Measurements from ENCODE around the gene KREMEN1.
A peak's percentile ranks its signal among the peaks of the same experiment; 100 is the strongest.

KREMEN1 gene

DNA sequence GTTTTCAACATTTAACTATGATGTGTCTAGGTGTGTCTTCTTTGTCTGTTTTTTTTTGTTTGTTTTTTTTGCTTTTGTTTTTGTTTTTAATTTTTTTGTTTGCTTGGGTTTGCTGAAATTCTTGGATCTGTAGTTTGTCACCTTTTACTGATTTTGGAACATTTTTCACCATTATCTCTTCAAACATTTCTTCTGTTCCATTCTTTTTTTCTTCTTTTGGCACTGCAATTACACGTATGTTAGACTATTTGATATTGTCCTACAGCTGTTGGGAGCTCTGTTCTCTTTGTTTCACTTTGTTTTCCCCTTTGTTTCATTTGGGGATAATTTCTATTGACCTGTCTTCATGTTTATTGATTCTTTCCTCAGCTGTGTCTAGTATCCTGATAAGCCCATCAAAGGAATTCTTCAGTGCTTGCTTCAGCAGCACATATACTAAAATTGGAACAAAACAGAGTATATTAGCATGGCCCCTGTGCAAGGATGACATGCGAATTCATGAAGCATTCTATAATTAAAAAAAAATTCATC is 60.8 kb downstream of the KREMEN1 start:
- DNase-seq (ENCODE audit: low spot score): no peak

DNA sequence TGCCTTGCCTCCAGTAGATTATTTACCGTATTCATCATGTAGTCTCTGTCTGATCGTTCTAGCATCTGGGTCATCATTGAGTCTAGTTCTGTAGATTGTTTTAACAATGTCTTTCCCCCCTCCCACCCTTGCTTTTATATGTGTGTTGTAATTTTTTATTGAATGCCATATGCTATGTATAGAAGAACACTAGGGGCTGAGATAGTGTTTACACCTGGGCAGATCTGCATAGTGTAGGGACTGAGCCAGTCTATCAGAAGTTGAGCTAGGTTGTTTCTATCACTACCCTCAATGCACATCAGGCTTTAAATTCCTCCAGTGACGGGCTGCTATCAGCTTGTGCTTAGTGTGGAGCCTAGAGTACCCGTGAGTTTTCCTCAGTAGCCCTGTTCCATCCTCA is 61.6 kb downstream of the KREMEN1 start:
- DNase-seq (ENCODE audit: low spot score): no peak

DNA sequence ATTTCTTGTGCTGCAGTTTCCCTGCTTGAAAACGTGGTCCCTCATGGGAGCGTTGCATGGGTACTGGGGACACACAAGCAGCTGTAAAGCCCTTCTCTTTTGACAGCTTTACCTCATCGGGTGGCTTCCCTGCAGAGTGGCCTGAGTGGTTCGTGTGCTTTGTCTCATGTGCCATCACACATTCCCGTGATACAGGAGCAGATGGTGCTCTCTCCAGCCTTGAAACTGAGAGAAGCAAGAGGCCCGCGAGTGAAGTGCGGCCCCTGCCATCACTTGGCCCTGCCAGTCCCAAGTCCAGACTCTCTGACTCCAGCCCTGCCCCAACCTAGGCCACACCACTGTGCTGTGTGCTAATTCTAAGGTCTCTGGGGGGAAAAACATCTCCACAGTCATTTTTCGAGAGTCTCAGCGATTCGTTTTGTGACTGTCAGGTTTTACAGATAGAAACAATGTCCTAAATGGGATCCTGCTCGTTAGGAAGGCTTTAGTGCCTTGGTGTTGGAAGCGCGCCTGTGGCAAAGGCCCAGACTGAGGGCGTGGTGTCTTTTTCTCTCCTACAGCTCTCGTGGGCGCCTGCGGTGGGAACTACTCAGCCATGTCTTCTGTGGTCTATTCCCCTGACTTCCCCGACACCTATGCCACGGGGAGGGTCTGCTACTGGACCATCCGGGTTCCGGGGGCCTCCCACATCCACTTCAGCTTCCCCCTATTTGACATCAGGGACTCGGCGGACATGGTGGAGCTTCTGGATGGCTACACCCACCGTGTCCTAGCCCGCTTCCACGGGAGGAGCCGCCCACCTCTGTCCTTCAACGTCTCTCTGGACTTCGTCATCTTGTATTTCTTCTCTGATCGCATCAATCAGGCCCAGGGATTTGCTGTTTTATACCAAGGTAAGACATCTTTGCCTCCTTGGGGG is 64.2 kb downstream of the KREMEN1 start:
- DNase-seq (ENCODE audit: low spot score): no peak

DNA sequence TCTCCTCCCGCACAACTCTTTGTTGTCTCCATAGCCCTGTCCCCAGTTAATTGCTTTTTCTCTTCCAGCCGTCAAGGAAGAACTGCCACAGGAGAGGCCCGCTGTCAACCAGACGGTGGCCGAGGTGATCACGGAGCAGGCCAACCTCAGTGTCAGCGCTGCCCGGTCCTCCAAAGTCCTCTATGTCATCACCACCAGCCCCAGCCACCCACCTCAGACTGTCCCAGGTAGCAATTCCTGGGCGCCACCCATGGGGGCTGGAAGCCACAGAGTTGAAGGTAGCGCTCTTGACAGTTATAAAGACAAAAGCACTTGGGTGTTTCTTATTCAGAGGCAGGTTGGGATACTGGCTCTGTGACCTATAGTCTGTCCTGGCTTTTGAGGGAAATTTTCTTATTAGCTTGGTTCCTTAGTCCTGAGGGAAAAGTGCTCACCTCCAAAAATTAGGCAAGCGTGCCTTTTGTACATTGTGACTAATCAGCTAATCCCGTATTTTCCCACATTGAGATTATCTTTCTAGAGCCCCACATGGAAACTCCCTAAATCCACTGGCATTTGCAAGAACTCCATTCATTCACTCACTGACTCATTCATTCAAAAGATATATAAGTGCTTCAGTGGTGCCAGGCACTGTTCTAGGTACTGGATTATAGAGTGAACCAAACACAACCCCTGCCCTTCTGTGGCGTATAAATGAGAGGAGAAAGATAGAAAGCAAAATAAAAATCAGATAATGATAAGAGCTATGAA is 65.9 kb downstream of the KREMEN1 start:
- DNase-seq (ENCODE audit: low spot score): no peak

DNA sequence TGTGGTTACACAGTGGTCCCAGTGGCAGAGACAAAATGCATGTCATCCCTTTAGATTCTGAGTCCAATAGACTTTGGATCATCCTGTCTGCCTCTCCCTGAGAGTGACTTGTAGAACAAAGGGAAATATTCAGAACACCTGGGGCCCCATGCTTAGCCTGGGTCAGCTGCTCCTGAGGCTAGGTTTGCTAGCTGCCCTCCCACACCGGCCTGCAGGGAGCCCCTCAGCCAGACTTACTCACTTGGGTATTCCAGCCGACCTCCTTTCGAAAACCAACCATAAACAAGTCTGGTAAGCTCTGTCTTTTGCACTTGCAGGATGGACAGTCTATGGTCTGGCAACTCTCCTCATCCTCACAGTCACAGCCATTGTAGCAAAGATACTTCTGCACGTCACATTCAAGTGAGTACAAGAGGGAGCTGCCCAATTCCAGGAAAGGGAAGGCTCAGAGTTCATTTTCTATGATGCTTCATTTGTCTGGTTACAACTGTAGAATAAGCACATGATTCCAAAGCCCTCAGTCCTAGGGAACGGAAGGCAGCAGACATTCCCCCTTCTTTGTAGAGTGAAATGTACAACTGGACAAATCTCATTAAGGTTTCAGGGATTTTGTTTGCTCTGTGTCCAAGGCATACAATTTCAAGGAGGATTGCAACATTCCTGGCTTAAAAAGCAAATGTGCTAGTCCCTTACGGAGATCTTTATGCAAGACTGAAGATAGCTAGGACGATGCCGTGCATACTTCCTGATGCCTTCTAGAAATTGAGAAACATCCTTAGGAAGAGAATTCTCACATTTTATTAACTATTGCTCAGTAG is 67.3 kb downstream of the KREMEN1 start:
- DNase-seq (ENCODE audit: low spot score): no peak

DNA sequence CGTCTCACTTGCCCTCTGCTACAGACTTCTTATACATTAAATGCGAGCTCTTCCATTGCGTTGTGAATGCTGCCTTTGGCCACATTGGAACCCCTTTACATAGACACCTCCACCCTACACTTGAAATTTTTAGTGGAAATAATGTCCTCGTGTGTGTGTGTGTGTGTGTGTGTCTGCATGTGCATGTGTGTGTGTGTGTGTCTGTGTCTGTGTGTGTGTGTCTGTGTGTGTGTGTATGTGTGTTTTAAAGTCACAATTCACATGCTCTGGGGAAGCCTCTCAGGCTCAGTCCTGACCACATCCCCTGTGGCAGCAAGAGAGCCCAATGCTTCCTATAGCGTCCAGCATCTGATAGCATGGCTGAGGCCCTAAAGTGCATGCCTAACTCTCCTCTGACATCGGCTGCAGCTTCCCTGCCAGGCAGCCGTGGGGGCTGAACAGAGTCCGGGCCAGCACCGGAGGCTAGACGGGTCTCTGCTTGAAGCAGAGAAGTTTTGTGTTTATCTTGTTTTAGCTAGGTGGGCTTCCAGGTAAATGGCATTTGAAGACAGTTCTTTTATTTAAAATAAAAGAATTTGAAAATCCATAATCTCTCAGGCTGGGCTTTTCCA is 68.3 kb downstream of the KREMEN1 start:
- no peak for DNase-seq (ENCODE audit: low spot score)

DNA sequence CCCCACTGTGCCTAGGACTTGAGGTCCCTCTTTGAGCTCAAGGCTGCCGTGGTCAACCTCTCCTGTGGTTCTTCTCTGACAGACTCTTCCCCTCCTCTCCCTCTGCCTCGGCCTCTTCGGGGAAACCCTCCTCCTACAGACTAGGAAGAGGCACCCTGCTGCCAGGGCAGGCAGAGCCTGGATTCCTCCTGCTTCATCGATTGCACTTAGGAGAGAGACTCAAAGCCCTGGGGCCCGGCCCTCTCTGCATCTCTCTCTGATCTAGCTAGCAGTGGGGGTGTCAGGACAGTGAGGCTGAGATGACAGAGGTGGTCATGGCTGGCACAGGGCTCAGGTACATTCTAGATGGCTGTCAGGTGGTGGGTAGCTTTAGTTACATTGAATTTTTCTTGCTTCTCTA is 69.3 kb downstream of the KREMEN1 start:
- DNase-seq (ENCODE audit: low spot score): no peak

DNA sequence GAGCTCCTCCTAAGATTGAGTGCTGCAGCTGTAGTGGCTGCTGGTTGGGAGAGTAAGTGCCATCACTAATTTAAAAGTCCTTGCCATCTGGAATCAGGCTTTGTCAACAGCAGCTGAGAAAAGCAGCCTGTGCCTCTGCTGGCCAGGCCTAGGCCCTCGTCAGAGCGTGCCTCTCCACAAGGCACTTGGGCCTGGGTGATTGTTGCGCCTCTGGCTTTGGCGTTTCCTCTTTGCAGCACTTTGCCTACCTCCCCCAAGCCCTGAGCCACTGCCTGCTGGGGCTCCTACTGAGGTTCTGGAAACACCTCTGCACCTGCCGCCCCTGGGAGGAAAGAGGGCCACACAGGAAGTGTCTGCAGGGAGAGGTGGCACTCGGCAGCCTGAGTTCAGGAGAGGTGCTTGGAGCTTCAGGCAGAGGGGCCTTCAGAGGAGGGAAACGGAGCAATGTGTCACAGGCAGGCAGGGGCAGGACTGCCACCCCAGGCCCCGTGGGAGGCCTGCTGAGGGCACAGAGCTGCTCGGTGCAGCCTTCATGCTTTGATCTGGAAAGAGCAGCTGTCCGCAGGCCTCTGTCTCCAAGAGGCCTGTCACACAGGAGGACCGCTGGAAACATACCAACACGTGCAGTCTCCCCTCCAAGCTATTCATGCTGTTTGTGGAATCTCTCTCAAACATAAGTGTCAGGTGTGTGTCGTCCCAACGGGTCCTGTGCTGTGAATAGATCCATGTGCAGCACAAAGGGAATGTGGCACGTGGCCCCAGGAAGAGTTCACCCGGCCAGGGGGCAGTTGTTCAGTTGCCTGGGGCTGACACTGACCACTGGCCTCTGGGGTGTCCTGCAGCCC is 71.3 kb downstream of the KREMEN1 start:
- DNase-seq (ENCODE audit: low spot score): no peak

DNA sequence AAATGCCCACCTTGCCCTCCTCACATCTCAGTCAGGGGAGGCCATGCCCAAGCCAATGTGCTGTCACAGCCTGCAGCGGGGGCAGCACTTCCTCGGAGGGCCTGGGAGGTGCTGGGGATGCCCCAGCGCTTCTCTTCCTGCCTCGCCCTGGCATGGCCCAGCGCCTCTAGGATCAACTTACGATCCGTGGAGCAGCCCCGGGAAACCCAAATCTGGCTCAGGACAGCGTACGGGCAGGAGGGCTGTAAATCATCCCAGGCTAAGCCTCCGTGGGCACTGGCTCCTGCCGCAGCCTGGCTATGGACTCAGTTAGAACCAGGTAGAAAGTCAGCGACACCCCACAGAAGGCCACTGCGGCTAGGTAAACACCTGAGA is 71.9 kb downstream of the KREMEN1 start:
- no peak for DNase-seq (ENCODE audit: low spot score)

DNA sequence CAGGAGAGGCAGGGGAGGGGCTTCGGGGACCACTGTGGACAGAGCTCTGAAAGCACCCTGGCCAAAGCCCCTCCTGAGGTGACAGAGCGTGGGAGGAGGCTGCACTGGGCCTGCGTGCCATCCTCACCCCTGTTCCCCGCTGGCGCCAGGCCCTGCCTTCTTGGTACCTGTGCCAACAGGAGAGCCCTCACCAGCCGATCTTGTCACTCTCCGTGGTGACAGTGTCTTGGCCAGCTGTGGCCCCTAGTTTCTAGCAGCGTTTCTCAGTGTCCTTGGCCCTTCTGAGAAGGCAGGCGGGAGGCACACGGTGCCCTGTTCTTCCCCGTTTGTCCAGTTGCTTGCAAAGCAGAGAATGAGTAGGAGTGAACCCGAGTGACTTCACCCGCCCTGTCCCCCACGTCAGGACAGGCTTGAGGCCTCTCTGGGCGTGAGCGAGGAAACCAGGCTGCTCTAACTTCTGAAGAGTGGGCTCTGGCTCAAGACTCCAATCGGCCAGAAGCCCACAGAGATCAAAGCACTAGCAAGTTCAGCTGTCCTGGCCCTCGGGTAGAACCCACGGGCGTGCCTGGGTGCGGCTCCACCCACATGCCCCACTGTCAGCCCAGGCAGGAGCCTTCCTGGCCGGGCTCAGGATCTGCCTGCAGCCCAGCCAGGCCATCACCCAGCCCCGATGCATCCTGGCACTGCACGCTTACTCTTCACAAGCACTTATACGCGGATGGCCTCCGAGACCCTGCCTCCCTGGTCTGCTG is 72.7 kb downstream of the KREMEN1 start:
- DNase-seq (ENCODE audit: low spot score): no peak

DNA sequence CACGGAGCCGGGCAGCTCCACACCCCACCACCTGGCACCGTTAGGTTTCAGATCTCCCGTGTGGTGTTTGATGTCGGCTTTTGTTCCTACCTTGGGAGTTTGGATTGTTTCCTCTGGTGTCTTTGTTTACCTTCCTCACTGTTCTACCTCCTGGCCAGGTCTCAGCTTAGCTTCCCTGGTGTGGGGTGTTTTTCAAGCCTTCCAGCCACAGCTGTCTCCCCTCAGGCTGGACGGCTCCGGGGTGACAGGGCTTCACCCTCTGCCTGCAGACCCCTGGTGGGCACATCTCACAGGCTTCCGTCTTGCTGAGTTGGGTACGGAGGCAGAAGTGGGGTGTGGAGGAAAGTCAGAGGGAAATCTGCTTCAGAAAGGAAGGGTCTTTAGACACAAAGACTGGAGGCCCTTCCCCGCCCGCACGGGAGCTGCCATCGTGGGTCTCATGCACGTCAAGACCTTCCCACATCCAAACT is 73.3 kb downstream of the KREMEN1 start:
- no peak for DNase-seq (ENCODE audit: low spot score)

DNA sequence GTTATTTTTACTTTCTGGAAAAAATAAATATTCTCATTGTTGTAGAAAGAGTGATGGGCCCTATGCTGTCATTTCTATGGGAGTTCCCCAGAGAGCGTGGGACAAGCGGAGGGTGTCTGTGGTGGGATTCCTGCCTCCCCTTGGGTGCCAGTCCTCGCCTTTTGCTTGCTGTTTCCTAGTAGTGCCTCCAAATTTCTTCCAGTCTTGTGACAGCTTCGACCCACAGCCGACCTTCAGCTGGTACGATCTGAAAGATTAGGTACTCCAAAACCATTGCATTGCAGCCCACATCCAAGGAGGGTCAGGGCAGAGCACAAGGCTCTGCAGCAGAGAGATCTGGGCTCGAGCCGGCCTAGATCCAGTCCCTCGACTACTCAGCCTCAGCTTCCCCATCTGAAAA is 73.9 kb downstream of the KREMEN1 start:
- no peak for DNase-seq (ENCODE audit: low spot score)

DNA sequence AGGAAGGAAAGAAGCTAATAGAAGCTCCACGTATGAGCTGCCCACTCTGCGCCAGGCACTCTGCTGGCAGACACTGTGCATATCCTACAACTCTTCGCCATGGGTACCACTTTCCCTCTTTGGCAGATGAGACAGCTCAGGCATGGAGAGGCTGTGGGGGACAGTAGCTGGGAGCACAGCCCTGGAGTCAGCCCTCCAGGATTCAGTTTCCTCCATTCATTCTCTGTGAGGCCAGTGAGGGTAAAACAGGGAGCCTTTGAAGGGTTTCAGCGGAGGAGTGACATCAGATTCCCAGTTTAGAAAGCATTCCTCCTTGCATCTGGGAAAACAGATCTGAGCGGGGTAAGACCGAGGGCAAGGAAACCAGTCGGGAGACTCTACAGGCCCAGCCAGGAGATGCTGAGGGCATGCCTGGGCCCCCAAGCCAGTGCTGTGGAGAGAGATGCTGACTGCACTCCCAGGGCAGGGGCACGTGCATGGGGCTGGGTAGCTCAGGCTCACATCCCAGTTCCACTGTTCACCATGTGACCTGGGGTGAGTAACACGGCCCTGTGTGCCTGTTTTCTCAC is 74.6 kb downstream of the KREMEN1 start:
- DNase-seq (ENCODE audit: low spot score): peak; percentile 32

DNA sequence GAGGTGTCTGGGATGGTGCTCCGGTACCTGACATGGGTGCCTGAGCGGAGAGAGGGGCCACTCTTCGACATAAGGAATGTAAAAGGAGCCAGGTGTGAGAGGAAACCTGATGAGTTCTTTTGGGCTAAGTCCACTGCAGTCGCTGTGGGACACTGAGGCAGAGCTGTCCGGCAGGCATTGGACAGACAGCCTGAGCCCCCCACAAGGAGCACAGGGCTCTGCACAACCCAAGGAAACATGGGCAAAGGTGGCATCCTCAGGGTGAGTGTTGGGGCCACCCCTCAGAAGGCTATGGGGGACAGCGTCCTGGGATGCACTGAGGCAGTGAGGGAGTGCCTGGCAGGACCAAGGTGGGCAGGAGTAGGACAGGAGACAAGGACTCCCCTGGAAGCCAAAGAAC is 75.2 kb downstream of the KREMEN1 start:
- no peak for DNase-seq (ENCODE audit: low spot score)

DNA sequence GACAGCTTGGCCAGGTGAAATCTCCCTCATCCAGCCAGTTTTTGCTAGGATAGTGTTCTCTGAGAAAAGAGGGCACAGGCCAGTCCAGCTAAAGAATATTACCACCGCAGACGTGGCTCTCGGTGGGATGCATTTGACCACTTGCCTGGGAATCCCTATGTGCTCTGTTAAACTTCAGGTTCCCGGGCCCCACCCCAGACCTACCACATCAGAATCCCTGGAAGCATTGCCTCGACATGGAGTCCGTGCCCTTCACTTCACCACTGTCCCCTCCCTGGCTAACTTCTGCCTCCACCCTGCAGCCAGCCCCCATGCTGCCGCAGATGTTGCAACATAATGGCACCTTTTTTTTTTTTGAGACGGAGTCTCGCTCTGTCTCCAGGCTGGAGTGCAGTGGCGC is 76.0 kb downstream of the KREMEN1 start:
- no peak for DNase-seq (ENCODE audit: low spot score)

DNA sequence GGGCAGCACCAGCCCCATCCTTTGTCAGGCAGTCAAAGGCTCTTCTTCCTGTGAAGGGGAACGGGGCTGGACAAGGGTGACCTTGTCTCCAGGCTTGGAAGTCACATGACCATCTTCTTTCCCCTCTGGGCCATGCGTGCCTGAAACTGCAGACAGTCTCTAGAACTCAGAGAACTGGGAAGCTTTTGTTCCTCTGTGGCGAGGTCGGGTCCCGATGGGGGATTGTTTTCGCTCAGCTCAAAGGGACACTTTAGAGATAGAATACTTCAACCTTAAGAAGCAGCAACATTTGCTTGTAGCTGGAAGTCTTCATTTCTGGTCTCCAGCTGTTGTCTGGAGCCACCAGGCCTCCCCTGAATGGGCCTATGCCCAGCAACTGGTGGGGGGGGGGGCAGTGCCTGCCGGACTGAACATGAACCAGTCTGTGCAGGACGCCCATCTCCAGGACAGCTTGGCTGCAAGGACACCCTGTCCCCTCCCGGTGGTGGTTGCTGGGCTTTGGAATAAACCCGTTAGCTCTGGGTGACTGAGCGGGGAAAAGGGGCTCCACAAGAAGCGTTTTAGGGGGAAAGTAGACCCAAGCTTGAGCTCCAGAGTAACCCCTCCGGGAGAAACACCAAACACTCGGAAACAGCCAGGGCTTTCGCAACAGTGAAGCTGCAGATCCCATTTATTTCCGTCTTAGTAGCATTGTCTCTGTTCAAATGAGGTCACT is 77.2 kb downstream of the KREMEN1 start:
- peak; percentile 86 for DNase-seq (ENCODE audit: low spot score)

DNA sequence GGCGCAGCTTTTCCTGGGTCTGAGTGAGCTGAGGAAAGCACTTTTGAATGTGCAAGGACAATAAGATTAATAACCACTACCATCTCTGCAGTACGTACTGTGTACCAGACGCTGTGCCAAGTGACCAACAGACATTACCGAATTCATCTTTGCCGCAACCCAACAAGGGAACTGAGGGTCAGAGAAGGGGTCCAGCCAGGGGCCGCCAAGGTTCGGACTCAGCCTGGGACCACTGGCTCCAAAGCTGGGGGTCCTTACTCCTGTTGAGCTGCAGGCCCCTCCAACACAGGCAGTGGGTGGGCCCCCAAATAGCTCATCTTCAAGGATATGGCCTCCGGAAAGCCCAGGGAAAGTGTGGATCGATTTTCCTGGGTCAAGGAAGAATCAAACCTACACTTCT is 77.9 kb downstream of the KREMEN1 start:
- no peak for DNase-seq (ENCODE audit: low spot score)

DNA sequence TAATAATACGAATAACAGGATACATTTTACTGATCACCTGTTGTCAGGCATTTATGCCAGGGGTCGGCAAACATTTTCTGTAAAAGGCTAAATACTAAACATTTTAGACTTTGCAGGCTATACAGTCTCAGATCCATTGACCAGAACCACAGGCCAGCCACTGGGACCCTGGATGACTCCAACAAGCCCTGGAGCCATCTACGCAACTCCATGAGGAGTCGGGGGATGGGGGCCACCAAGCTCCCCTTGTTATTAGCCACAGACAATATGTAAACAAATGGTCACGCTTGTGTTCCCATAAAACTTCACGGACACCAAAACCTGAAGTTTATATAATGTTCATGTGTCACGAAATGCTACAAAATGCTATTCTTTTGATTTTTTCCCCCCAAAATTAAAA is 78.5 kb downstream of the KREMEN1 start:
- no peak for DNase-seq (ENCODE audit: low spot score)
